Activated CD4-positive, alpha-beta memory T cell treated with anti-CD3 and anti-CD28 coated beads for 36 hours (primary cell): Measurements from ENCODE around the gene TMEM92. TPM values are rescaled to one million over a fixed set of nuclear protein-coding genes. Genes with fewer than 3 reads are reported as not detected.

Experiments
- CTCF ChIA-PET: fragments of 350-600 bp; sonication (Branson Sonifier 250); formaldehyde crosslinking; loops from one replicate; lab custom pipeline; 2021; ENCODE audit warnings: antibody characterized with exemption, inconsistent platforms; lab: Charles Lee
- POLR2A ChIA-PET: fragments of 350-600 bp; sonication (Branson Sonifier 250); formaldehyde crosslinking; loops from one replicate; lab custom pipeline; 2021; ENCODE audit warnings: antibody characterized with exemption; lab: Charles Lee
- DNase-seq: peaks from one replicate; pipeline ENCODE4 v3.0.0-alpha.2; 2020
- H3K27ac Mint-ChIP-seq: one replicate; pipeline ENCODE4 v1.8.0; 2021; ENCODE audit warnings: mixed read lengths
- H3K27me3 Mint-ChIP-seq: one replicate; pipeline ENCODE4 v1.8.0; 2021; ENCODE audit warnings: mixed read lengths
- H3K36me3 Mint-ChIP-seq: one replicate; pipeline ENCODE4 v1.8.0; 2021; ENCODE audit warnings: mixed read lengths
- H3K4me1 Mint-ChIP-seq: one replicate; pipeline ENCODE4 v1.8.0; 2021; ENCODE audit warnings: low read depth, mixed read lengths
- H3K4me3 Mint-ChIP-seq: one replicate; pipeline ENCODE4 v1.8.0; 2021; ENCODE audit warnings: mild to moderate bottlenecking, mixed read lengths
- H3K9me3 Mint-ChIP-seq: one replicate; pipeline ENCODE4 v1.8.0; 2021; ENCODE audit warnings: mixed read lengths
- intact Hi-C: fragments of 100-400 bp; cut with micrococcal nuclease; formaldehyde crosslinking; loops from one replicate; pipeline ENCODE4 v1.15.1; 2023
- total RNA-seq, 2 experiments: library from RNA; stranded (reverse); gene quantifications; one replicate each; pipeline ENCODE4 v1.2.3, GENCODE V29; 2021

Gene TMEM92
- total RNA-seq, 2 experiments from 2014 or later: 0.07 TPM; not detected in 1

GRCh38 chr17:50255766-50256635 lies 18.3 kb upstream of the TMEM92 start:
- Mint-ChIP-seq H3K27me3 (peaks cover 12% of the 10 kb centered on the region), H3K4me3 (no peak overlapping the region), H3K36me3 (no peaks in the 10 kb centered on the region), H3K9me3 (peaks cover 2% of the 10 kb centered on the region), H3K4me1 (no peaks in the 10 kb centered on the region), H3K27ac (no peak overlapping the region)
- CTCF ChIA-PET: no interaction called here
- POLR2A ChIA-PET: no interaction called here
- intact Hi-C loops: no loop called here
- DNase-seq: no peak

- ChIA-PET CTCF (no interaction called here), POLR2A (no interaction called here)
- H3K4me3 Mint-ChIP-seq: no peak overlapping the region
- no peaks in the 10 kb centered on the region for H3K9me3 Mint-ChIP-seq
- no peaks in the 10 kb centered on the region for H3K36me3 Mint-ChIP-seq
- intact Hi-C loops: no loop called here
- no peak for DNase-seq
- H3K4me1 Mint-ChIP-seq: no peaks in the 10 kb centered on the region
- no peak overlapping the region for H3K27ac Mint-ChIP-seq
- H3K27me3 Mint-ChIP-seq: peaks cover 6% of the 10 kb centered on the region
Observed at GRCh38 chr17:50256826-50257618, 17.2 kb upstream of the TMEM92 start.

GRCh38 chr17:50257676-50258224 lies 16.5 kb upstream of the TMEM92 start:
- H3K4me3 Mint-ChIP-seq: no peak overlapping the region
- POLR2A ChIA-PET: no interaction called here
- intact Hi-C loops: no loop called here

GRCh38 chr17:50258647-50259476 lies 15.4 kb upstream of the TMEM92 start:
- Mint-ChIP-seq H3K27me3 (peaks cover 10% of the 10 kb centered on the region), H3K4me3 (no peak overlapping the region), H3K4me1 (no peaks in the 10 kb centered on the region), H3K36me3 (no peaks in the 10 kb centered on the region), H3K27ac (no peak overlapping the region), H3K9me3 (no peaks in the 10 kb centered on the region)
- CTCF ChIA-PET: no interaction called here
- no peak for DNase-seq
- intact Hi-C loops: no loop called here
- POLR2A ChIA-PET: no interaction called here

More at GRCh38 chr17:50257676-50258224, 16.5 kb upstream of the TMEM92 start:
- DNase-seq: no peak
- Mint-ChIP-seq H3K27me3 (peaks cover 10% of the 10 kb centered on the region), H3K9me3 (no peaks in the 10 kb centered on the region), H3K4me1 (no peaks in the 10 kb centered on the region), H3K27ac (no peak overlapping the region), H3K36me3 (no peaks in the 10 kb centered on the region)
- CTCF ChIA-PET: no interaction called here

GRCh38 chr17:50259477-50260324 lies 14.6 kb upstream of the TMEM92 start:
- intact Hi-C loops: no loop called here
- DNase-seq: no peak
- Mint-ChIP-seq H3K4me3 (no peak overlapping the region), H3K27me3 (peaks cover 10% of the 10 kb centered on the region), H3K27ac (no peak overlapping the region), H3K4me1 (no peaks in the 10 kb centered on the region), H3K9me3 (no peaks in the 10 kb centered on the region), H3K36me3 (no peaks in the 10 kb centered on the region)
- ChIA-PET CTCF (no interaction called here), POLR2A (no interaction called here)

GRCh38 chr17:50260501-50260911 lies 13.8 kb upstream of the TMEM92 start:
- no peak for DNase-seq
- no peak overlapping the region for H3K4me3 Mint-ChIP-seq
- no peaks in the 10 kb centered on the region for H3K4me1 Mint-ChIP-seq
- H3K9me3 Mint-ChIP-seq: no peaks in the 10 kb centered on the region
- CTCF ChIA-PET: no interaction called here
- H3K36me3 Mint-ChIP-seq: no peaks in the 10 kb centered on the region
- peaks cover 10% of the 10 kb centered on the region for H3K27me3 Mint-ChIP-seq
- intact Hi-C loops: no loop called here
- POLR2A ChIA-PET: no interaction called here
- H3K27ac Mint-ChIP-seq: no peak overlapping the region

- no peaks in the 10 kb centered on the region for H3K4me1 Mint-ChIP-seq
Observed at GRCh38 chr17:50261051-50261915, 13.0 kb upstream of the TMEM92 start.

GRCh38 chr17:50262001-50262794 lies 12.1 kb upstream of the TMEM92 start:
- H3K4me3 Mint-ChIP-seq: no peak overlapping the region
- intact Hi-C loops: no loop called here
- DNase-seq: no peak
- no peak overlapping the region for H3K27ac Mint-ChIP-seq
- no peaks in the 10 kb centered on the region for H3K9me3 Mint-ChIP-seq
- H3K4me1 Mint-ChIP-seq: no peaks in the 10 kb centered on the region
- ChIA-PET POLR2A (no interaction called here), CTCF (interaction anchor here (1.3 kb wide), 1 partner anchor 9 kb away, joined by 4 read pairs; no protein-coding TSS in a partner anchor)
- peaks cover 4% of the 10 kb centered on the region for H3K27me3 Mint-ChIP-seq
- H3K36me3 Mint-ChIP-seq: no peaks in the 10 kb centered on the region

More at GRCh38 chr17:50261051-50261915, 13.0 kb upstream of the TMEM92 start:
- CTCF ChIA-PET: interaction anchor here (1.3 kb wide), 1 partner anchor 10 kb away, joined by 4 read pairs; no protein-coding TSS in a partner anchor
- H3K9me3 Mint-ChIP-seq: no peaks in the 10 kb centered on the region
- peaks cover 6% of the 10 kb centered on the region for H3K27me3 Mint-ChIP-seq
- intact Hi-C loops: no loop called here
- no peak overlapping the region for H3K27ac Mint-ChIP-seq
- DNase-seq: no peak
- H3K4me3 Mint-ChIP-seq: no peak overlapping the region
- POLR2A ChIA-PET: no interaction called here
- no peaks in the 10 kb centered on the region for H3K36me3 Mint-ChIP-seq

- intact Hi-C loops: no loop called here
- POLR2A ChIA-PET: no interaction called here
- DNase-seq: no peak
Observed at GRCh38 chr17:50263331-50264262, 10.7 kb upstream of the TMEM92 start.

More at GRCh38 chr17:50263331-50264262, 10.7 kb upstream of the TMEM92 start:
- Mint-ChIP-seq H3K4me1 (no peaks in the 10 kb centered on the region), H3K9me3 (no peaks in the 10 kb centered on the region), H3K36me3 (no peaks in the 10 kb centered on the region), H3K27me3 (peaks cover 4% of the 10 kb centered on the region), H3K27ac (no peak overlapping the region), H3K4me3 (no peak overlapping the region)
- CTCF ChIA-PET: no interaction called here
